Sigmoid colon (tissue), 7 donors: ENCODE data around the gene OTULINL. TPM values are rescaled to one million over a fixed set of nuclear protein-coding genes. Genes with fewer than 3 reads are reported as not detected.

Experiments used
- DNase-seq: peaks from one replicate; pipeline ENCODE4 v3.0.0-alpha.2; 2019
- H3K27ac ChIP-seq, 4 donors: fragments of 200-600 bp; sonication (generic); one replicate each; pipeline ENCODE4 v1.5.1; 2016 to 2019; ENCODE audit warnings: mild to moderate bottlenecking in 1 of 4
- H3K27me3 ChIP-seq, 3 donors: fragments of 200-600 bp; sonication (generic); one replicate each; pipeline ENCODE4 v1.5.1; 2019; ENCODE audit warnings: mild to moderate bottlenecking in 1 of 3
- H3K36me3 ChIP-seq, 4 donors: fragments of 200-600 bp; sonication (generic); one replicate each; pipeline ENCODE4 v1.5.1; 2016 to 2019
- H3K4me1 ChIP-seq, 4 donors: fragments of 200-600 bp; sonication (generic); one replicate each; pipeline ENCODE4 v1.5.1; 2017 to 2019
- H3K4me3 ChIP-seq, 4 donors: fragments of 200-600 bp; sonication (generic); one replicate each; pipeline ENCODE4 v1.5.1; 2017 to 2019; ENCODE audit warnings: mild to moderate bottlenecking in 2 of 4, moderate library complexity in 1 of 4
- H3K9me3 ChIP-seq, 4 donors: fragments of 200-600 bp in 3 of 4; sonication (generic) in 3 of 4; one replicate each; pipeline versions ENCODE4 v1.5.1 to v1.6.1; 2013 to 2019
- CTCF ChIP-seq, 4 experiments: fragments of 450-650 bp in 3 of 4; fragments of 200-600 bp in 1 of 4; IDR thresholded peaks; one replicate each; pipeline ENCODE4 v1.5.1; 2016 to 2019; ENCODE audit warnings: antibody characterized with exemption in 4 of 4, mild to moderate bottlenecking in 3 of 4, moderate library complexity in 2 of 4
- EP300 ChIP-seq, 4 donors: sonication (generic); formaldehyde crosslinking; IDR thresholded peaks; one replicate each; pipeline ENCODE4 v1.6.1; 2017; ENCODE audit warnings: antibody characterized with exemption in 4 of 4
- POLR2A ChIP-seq, 2 donors: fragments of 450-650 bp; IDR thresholded peaks; one replicate each; pipeline ENCODE4 v1.6.1; 2016; ENCODE audit warnings: antibody characterized with exemption in 2 of 2, mild to moderate bottlenecking in 2 of 2, moderate library complexity in 2 of 2
- POLR2AphosphoS5 ChIP-seq, 4 donors: sonication (generic); formaldehyde crosslinking; IDR thresholded peaks; one replicate each; pipeline ENCODE4 v1.6.1; 2017; ENCODE audit warnings: antibody characterized with exemption in 4 of 4
- WGBS, 2 donors: extraction: QIAGEN DNeasy Blood & Tissue Kit; methylation state at CpG; one replicate each; pipeline ENCODE4 v1.1.7; 2013; 5-methylcytosine and 5-hydroxymethylcytosine counted together
- intact Hi-C: fragments of 100-400 bp; cut with DNase I; formaldehyde crosslinking; loops from one replicate; pipeline ENCODE4 v1.15.1; 2023
- polyA plus RNA-seq, 3 donors: library from polyadenylated mRNA; stranded (reverse); fragments of 200-250 nt; gene quantifications; one replicate each; pipeline ENCODE4 v1.2.3, GENCODE V29; 2013
- total RNA-seq, 4 donors: library from RNA; depleted of rRNA; stranded (reverse); fragments of >200 nt; gene quantifications; one replicate each; pipeline ENCODE4 v1.1.0, GENCODE V29; 2016
- donor health status: healthy with polysubstance abuse.
- donor health status: Bipolar disorder and iron deficiency.
- donor health status: healthy.

OTULINL gene
- total and polyA plus RNA-seq, 7 donors: 1.9 to 21.1 (median 5.7) TPM

DNA sequence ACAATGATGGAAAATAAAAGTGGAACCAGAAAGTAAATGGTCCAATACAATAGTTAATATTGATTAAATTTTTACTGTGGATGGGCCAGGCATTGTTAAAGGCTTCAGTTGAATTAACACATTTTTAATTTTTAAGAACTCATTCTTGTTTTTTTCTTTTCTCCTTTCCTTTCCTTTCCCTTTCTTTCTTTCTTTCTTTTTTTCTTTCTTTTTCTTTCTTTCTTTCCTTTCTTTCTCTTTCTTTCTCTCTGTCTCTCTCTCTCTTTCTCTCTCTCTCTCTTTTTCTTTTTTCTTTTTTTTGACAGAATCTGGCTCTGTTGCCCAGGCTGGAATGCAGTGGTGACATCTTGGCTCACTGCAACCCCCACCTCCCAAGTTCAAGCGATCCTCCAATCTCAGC, 13.3 kb upstream of the OTULINL start:
- intact Hi-C loops: no loop called here

DNA sequence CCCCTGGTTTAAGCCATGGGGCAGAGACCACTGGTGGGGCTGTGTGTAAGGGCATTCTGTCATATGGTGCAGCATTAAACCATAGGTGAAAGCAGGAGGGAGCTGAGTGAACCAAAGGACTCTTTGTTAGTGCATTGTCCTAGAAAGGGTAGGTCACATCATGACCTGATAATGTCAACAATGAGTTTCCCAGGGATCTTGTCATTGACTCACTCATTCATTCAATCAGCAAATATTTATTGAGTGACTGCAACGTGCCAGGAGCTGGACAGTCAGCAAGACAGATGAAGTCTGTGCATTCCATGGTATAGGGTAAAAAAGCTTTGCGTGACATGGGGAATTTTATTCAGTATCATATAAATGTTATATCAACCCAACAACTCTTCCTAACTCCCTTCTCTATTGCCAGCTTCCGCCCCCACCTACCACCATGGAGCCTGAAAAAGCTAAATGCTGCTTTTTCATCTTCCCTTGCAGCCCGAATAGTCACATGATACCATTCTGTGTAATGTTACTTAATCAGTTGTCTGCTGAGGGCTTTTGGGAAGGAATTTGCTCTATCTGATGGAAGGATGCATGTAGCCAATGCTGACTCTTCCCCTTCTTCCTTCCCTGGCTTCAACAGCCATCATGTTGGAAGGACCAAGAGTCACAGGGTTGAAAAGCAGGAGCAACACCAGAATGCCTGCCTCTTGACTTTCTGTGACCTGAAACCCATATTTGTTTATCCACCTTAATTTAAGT, 11.5 kb upstream of the OTULINL start:
- no peaks in the 10 kb centered on the region for H3K36me3 ChIP-seq
- TF ChIP-seq POLR2AphosphoS5 (IDR thresholded peaks at IDR 0.05): no peak
- no peak for TF ChIP-seq CTCF (IDR thresholded peaks at IDR 0.05)
- TF ChIP-seq EP300 (IDR thresholded peaks at IDR 0.05): no peak
- TF ChIP-seq POLR2A (IDR thresholded peaks at IDR 0.05): no peak
- 71 to 79% methylated on average over 4 of the region's 4 CpGs for WGBS, 2 donors
- no peaks in the 10 kb centered on the region for H3K4me1 ChIP-seq
- no peaks in the 10 kb centered on the region for H3K27me3 ChIP-seq
- no peak overlapping the region for H3K27ac ChIP-seq
- DNase-seq: no peak
- H3K9me3 ChIP-seq: no peaks in the 10 kb centered on the region
- no peak overlapping the region for H3K4me3 ChIP-seq
- intact Hi-C loops: no loop called here

More for the DNA sequence above, 13.3 kb upstream of the OTULINL start:
- 94 to 99% methylated on average over 1 of the region's 1 CpG for WGBS, 2 donors
- H3K27ac ChIP-seq: no peak overlapping the region
- no peak overlapping the region for H3K4me3 ChIP-seq
- H3K27me3 ChIP-seq: no peaks in the 10 kb centered on the region
- DNase-seq: no peak
- no peaks in the 10 kb centered on the region for H3K9me3 ChIP-seq
- H3K4me1 ChIP-seq: no peaks in the 10 kb centered on the region
- H3K36me3 ChIP-seq: no peaks in the 10 kb centered on the region
- TF ChIP-seq POLR2AphosphoS5 (IDR thresholded peaks at IDR 0.05) (no peak), EP300 (IDR thresholded peaks at IDR 0.05) (no peak), POLR2A (IDR thresholded peaks at IDR 0.05) (no peak), CTCF (IDR thresholded peaks at IDR 0.05) (no peak)

- Histone ChIP-seq H3K27ac (no peak overlapping the region), H3K4me1 (no peaks in the 10 kb centered on the region), H3K27me3 (peaks cover 0 to 4% (median 0%) of the 10 kb centered on the region in 3 donors), H3K36me3 (no peaks in the 10 kb centered on the region), H3K4me3 (no peak overlapping the region), H3K9me3 (no peaks in the 10 kb centered on the region)
- TF ChIP-seq POLR2A (IDR thresholded peaks at IDR 0.05): no peak
- TF ChIP-seq EP300 (IDR thresholded peaks at IDR 0.05): no peak
- no peak for TF ChIP-seq CTCF (IDR thresholded peaks at IDR 0.05)
- no peak for TF ChIP-seq POLR2AphosphoS5 (IDR thresholded peaks at IDR 0.05)
- WGBS, 2 donors: 96 to 98% methylated on average over 1 of the region's 1 CpG
- no peak for DNase-seq
- intact Hi-C loops: no loop called here
These were observed 9.7 kb upstream of the OTULINL start for GRCh38 chr5:14571901-14572300.

DNA sequence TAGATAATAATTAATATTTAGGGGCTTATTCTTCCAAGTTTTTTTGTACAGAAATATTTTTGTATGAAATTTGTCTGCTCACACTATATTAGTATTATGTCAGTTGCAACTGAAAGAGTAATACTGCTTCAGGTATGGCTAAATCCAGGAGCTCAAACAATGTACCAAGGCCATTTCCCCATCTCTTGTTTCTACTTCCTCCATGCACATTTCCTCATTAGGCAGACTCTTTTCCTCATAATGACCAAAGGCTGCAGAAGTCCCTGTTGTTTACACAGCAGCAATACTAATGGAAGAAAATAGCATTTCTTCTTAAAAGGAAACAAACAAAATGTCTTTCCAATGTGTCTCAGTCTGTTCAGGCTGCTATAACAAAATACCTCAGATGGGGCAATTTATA, 9.2 kb upstream of the OTULINL start:
- H3K9me3 ChIP-seq: no peaks in the 10 kb centered on the region
- H3K4me1 ChIP-seq: no peaks in the 10 kb centered on the region
- no peak overlapping the region for H3K4me3 ChIP-seq
- no peak overlapping the region for H3K27ac ChIP-seq
- intact Hi-C loops: no loop called here
- H3K36me3 ChIP-seq: no peaks in the 10 kb centered on the region
- no peak for DNase-seq
- peaks cover 0 to 9% (median 2%) of the 10 kb centered on the region in 3 donors for H3K27me3 ChIP-seq
- no peak for TF ChIP-seq POLR2A (IDR thresholded peaks at IDR 0.05)
- TF ChIP-seq EP300 (IDR thresholded peaks at IDR 0.05): no peak
- no peak for TF ChIP-seq CTCF (IDR thresholded peaks at IDR 0.05)
- TF ChIP-seq POLR2AphosphoS5 (IDR thresholded peaks at IDR 0.05): no peak

DNA sequence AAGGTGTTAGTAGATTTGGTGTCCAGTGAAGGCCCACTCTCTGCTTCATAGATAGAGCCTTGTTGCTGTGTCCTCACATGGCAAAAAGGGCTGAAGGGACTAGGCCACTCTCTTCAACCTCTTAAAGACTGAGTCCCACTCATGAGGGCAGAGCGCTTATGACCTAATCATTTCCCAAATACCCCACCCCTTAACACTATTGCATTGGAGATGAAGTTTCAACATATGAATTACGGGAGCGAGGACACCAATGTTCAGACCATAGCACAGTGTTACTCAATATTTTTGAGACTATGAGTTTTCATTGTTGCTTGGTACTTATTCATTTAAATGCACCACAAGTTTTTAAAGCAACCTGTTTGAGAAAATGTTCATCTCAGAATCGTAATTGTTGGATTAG, 8.8 kb upstream of the OTULINL start:
- TF ChIP-seq POLR2A (IDR thresholded peaks at IDR 0.05): no peak
- no peaks in the 10 kb centered on the region for H3K36me3 ChIP-seq
- WGBS, 2 donors: 94 to 95% methylated on average over 4 of the region's 4 CpGs
- no peak overlapping the region for H3K27ac ChIP-seq
- intact Hi-C loops: no loop called here
- no peak overlapping the region for H3K4me3 ChIP-seq
- DNase-seq: no peak
- H3K27me3 ChIP-seq: peaks cover 2 to 13% (median 4%) of the 10 kb centered on the region in 3 donors
- no peaks in the 10 kb centered on the region for H3K4me1 ChIP-seq
- no peaks in the 10 kb centered on the region for H3K9me3 ChIP-seq
